Measurements from ENCODE around the gene PDZD2.
"Not testable (repeated sequence)": the region's sequence is repeated elsewhere in the genome, so short reads cannot be mapped to it uniquely, and the experiment has no call there.

PDZD2 gene

GRCh38 chr5:31937703-31938102 lies 298.8 kb downstream of the PDZD2 start:
- no peak for DNase-seq

GRCh38 chr5:31939151-31939550 lies 300.2 kb downstream of the PDZD2 start:
- no peak for DNase-seq

- DNase-seq: no peak
These were observed 302.3 kb downstream of the PDZD2 start for GRCh38 chr5:31941151-31941755.

DNA sequence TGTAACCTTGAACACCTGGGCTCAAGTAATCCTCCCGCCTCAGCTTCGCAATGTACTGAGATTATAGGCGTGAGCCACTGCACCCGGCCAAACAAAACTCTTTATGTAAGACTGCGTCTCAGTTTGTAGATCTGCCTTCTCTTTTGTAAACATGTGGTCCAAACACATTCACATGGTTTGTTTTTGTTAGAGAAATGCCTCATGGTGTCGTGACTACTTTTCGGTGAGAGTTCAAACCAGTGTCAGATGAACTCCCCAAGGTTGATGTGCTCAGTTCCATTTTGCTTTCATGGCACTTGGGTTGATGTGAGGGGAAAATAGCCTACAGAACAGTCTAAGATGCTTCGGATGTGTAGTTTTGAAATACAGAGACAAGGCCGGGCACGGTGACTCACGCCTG lies 303.6 kb downstream of the PDZD2 start:
- DNase-seq: no peak

- DNase-seq: no peak
These were observed 305.9 kb downstream of the PDZD2 start for GRCh38 chr5:31944684-31945445.

DNA sequence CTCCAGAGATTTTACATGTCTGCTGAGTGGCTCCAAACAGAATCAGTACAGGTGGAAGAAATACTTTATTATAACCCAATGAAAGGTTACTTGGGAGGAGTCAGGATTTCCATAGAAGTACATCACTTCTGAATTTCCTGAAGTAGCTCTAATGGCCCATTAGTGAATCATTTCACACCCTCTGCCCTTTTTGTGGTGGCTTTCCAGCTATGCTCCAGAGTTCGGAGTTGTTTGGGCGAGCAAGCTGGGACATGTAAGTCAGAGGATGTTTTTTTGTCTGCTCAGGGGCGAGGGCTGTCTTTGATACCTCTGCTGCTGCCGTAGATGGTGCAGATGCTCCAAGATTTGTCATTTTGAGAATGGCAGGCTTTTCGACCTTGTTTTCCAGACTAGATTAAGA lies 309.1 kb downstream of the PDZD2 start:
- DNase-seq: no peak

GRCh38 chr5:31952067-31952466 lies 313.1 kb downstream of the PDZD2 start:
- DNase-seq: no peak

DNA sequence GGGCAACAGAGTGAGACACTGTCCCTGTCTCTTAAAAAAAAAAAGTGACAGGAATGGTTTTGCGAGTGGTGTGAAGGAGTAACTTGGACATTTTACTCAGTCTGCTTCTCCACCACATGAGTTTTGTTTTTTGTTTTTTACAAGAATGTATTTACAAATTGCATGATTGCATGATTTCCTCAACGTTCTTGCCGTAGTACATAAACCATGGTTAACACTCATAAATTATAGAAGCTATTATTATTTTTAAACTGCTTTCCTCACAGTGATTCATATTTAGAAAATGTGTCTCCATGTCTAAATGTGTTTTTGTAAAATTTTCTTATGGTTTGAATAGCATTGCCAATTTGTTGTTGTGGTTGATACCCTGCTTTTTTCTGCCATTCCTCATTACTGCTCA lies 315.2 kb downstream of the PDZD2 start:
- DNase-seq: no peak

DNA sequence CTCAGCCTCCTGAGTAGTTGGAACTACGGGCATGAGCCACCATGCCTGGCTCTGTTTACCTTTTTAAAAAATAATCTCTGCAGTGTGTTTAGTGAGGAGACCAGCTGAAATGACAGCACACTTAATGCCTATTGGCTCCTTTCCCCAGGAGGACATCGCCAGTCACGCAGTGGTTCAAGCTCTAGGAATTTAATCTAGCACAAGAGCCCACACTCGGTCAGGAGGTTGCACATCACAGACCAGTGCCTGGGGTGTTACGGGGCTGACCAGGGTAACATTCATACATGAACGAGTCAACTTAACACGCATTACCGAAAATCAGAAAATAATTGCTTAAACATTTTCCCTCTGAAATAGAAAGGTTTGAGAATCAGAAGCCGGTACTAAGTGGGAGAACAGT lies 318.2 kb downstream of the PDZD2 start:
- no peak for DNase-seq

- DNase-seq: no peak
These were observed 323.4 kb downstream of the PDZD2 start for GRCh38 chr5:31962351-31962751.

- DNase-seq: no peak
These were observed 324.0 kb downstream of the PDZD2 start for GRCh38 chr5:31962871-31963307.

- no peak for DNase-seq
These were observed 324.6 kb downstream of the PDZD2 start for GRCh38 chr5:31963358-31964006.

- DNase-seq: no peak
These were observed 325.1 kb downstream of the PDZD2 start for GRCh38 chr5:31964007-31964360.

DNA sequence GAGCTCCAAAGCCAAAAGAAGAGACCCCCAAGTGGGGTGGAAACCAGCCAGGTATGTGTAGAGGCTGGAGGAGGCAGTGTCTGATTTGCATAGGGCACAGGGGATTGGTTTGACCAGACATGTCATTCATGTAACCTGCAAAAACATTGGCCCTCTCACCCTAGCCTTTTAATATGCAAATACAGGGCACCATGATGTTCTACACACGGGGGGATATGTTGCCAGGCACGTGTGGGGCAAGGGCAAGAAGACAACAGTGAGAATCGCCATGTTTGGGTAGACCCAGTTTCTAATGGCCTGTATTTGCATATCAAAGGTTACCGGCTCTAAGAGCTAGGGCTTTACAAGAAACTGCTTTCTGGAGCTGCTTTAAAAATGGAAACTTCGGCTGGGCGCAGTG lies 326.3 kb downstream of the PDZD2 start:
- DNase-seq: no peak

- no peak for DNase-seq
These were observed 328.0 kb downstream of the PDZD2 start for GRCh38 chr5:31966936-31967335.

- no peak for DNase-seq
These were observed 328.5 kb downstream of the PDZD2 start for GRCh38 chr5:31967461-31967860.

GRCh38 chr5:31972558-31972957 lies 333.6 kb downstream of the PDZD2 start:
- no peak for DNase-seq

GRCh38 chr5:31975189-31975612 lies 336.3 kb downstream of the PDZD2 start:
- not testable (repeated sequence) for DNase-seq

DNA sequence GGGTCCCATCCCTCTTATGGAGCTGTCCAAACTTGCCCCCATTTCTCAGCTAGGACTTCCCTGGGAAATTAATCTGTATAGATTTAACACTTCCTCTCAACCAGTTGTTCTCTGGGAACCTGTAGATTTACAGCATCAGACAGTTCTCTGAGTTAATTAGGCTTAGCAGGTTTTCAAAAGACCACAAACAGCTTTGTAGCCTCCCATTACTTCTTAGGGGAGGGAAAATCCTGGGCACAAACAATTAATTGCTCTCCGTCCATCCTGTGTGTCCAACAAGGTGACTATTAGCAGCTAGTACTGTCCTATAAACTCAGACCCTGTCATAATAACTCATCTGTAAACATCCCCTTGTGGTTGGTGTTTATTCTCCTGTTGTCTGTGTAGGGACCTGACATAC lies 337.2 kb downstream of the PDZD2 start:
- DNase-seq: no peak

DNA sequence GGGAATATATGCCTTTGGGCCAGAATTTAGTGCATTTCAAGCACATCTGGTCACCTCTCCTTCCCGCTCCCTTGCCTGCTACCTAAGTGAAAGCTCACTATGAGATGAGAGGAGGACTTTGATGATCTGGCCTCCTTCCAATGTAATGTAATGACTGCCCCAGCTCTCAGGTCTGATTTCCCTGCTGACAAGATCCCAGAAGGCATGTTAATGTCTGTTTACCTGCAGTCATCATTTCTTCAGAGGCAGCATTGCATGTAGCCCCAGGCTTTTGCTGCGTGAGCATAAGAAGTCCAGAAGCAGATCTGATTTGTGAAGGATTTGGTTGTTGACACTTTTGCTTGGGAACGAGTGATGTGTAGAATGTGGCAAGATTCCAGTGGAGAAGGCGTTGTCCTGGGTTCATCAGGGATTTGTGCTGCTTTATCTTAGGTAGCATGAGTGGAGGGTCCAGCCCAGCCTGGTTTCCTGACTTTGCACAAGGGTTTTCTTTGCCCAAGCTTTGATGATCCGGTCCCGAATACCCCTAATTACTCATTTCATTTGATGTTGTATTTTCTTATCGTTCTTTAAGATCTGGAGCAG lies 342.5 kb downstream of the PDZD2 start:
- no peak for DNase-seq

DNA sequence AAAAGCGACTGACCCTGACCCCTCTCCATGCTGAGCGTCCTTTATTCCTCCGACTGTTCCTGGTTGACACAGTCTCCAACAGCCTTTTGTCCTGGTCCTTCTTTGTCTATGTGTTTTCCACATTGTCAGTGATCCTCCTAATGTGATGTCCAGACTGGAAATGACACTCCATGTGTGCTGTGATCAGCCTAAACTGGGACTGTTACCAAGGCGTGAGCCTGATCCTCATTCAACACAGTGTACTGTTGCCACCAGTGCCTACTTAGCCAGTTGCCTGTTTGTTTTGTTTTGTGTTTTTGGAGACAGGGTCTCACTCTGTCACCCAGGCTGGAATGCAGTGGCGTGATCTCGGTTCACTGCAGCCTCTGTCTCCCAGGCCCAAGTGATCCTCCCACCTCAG lies 343.1 kb downstream of the PDZD2 start:
- no peak for DNase-seq

- no peak for DNase-seq
These were observed 343.7 kb downstream of the PDZD2 start for GRCh38 chr5:31982621-31983020.

DNA sequence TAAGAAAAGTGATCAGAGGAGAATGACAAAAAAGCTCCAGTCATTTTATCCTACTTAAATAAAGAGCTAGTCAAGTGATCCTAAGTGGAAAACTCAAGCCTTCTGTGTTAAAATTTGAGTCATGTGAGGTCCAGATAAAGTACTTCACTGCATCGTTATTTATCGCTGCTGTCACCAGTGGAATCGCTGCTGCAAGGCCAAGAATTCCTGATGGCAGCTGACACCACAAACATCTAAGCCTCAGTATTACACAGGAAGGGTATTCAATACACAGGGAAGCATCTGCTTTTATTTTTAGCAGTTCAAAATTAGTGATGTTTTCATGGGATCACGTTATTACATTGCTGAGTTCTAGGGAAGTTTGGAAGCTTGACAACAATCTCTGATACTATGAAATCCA lies 344.9 kb downstream of the PDZD2 start:
- no peak for DNase-seq

DNA sequence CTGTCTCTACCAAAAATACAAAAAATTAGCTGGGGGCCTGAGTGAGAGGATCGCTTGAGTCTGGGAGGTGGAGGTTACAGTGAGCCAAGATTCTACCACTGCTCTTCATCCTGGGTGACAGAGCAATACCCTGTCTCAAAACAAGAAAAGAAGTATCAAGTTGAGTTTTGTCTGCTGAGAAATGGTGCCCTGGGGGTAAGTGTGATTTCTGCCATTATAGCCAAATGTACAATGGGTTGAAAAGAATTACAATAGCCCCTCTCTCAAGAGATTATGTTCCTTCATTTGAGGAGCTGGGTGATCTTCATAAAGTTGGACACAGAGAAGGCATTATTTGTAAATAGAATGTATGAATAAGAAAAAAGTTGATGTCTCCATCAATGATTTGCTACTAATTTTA lies 345.8 kb downstream of the PDZD2 start:
- DNase-seq: no peak
